MCF 10A (cell line): ENCODE data around the gene SHISA6. TPM values are rescaled to one million over a fixed set of nuclear protein-coding genes. Genes with fewer than 3 reads are reported as not detected.

Experiments used
- BruUV-seq: library from RNA; stranded (reverse); fragments of 400-500 nt; replicated peaks from 2 replicates; lab custom pipeline; 2021; lab: Mats Ljungman, UMichigan
- CTCF ChIA-PET: fragments of 300-600 bp; sonication (Branson Sonifier 250); formaldehyde crosslinking; extraction: SDS; loops from one replicate; lab custom pipeline; 2021; ENCODE audit warnings: antibody characterized with exemption, inconsistent platforms; lab: Yijun Ruan, JAX
- POLR2A ChIA-PET: fragments of 300-600, 350-650 bp; sonication (Branson Sonifier 250); formaldehyde crosslinking; extraction: SDS; loops from one replicate; lab custom pipeline; 2020; ENCODE audit warnings: antibody characterized with exemption, inconsistent platforms; lab: Yijun Ruan, JAX
- DNase-seq: peaks from one replicate; pipeline ENCODE4 v3.0.0-alpha.2; 2018; ENCODE audit not compliant: unreplicated experiment
- H3K27ac Mint-ChIP-seq: one replicate; pipeline ENCODE4 v1.8.0; 2022; ENCODE audit warnings: mild to moderate bottlenecking, low read depth, mixed read lengths; ENCODE audit not compliant: unreplicated experiment
- H3K27me3 Mint-ChIP-seq: one replicate; pipeline ENCODE4 v1.8.0; 2022; ENCODE audit warnings: mixed read lengths; ENCODE audit not compliant: insufficient read depth, unreplicated experiment
- H3K36me3 Mint-ChIP-seq: one replicate; pipeline ENCODE4 v1.8.0; 2022; ENCODE audit warnings: mild to moderate bottlenecking, moderate library complexity, mixed read lengths; ENCODE audit not compliant: insufficient read depth, unreplicated experiment
- H3K4me1 Mint-ChIP-seq: one replicate; pipeline ENCODE4 v1.8.0; 2022; ENCODE audit warnings: mixed read lengths; ENCODE audit not compliant: insufficient read depth, unreplicated experiment
- H3K4me3 Mint-ChIP-seq: one replicate; pipeline ENCODE4 v1.8.0; 2022; ENCODE audit warnings: mild to moderate bottlenecking, moderate library complexity, mixed read lengths; ENCODE audit not compliant: unreplicated experiment
- H3K9me3 Mint-ChIP-seq: one replicate; pipeline ENCODE4 v1.8.0; 2022; ENCODE audit warnings: mixed read lengths; ENCODE audit not compliant: unreplicated experiment
- intact Hi-C: fragments of 100-400 bp; cut with micrococcal nuclease; formaldehyde crosslinking; loops from 2 replicates; pipeline ENCODE4 v1.14.1; 2022
- total RNA-seq: library from RNA; stranded (reverse); gene quantifications from 2 replicates; pipeline ENCODE4 v1.2.3, GENCODE V29; 2022
- TF ChIP-seq, protein P1 (sequence below): fragments of 200-600 bp; IDR thresholded peaks from one replicate; pipeline ENCODE4 v1.8.0; 2022; ENCODE audit warnings: antibody characterized with exemption, mild to moderate bottlenecking; ENCODE audit not compliant: unreplicated experiment

Gene SHISA6
- total RNA-seq, 1 experiment from 2014 or later = not detected

DNA sequence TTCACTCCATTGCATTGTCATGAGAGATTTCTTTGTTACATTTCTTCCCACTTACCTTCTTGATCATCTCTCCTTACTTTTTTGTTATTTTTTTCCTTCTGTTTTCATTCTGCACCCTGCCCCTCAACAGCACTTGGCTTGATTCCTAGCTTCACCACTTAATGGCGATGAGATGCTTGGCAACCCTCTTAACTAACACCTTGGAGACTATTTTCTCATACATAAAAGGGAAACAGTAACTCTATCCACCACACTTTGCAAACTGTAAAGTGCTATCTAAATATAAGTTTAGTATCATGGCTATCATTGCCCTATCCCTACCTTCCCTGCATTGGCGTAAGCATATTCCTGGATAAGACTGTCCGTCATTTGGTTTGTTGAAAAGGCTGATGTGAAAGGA, 177.3 kb downstream of the SHISA6 start:
- H3K27ac Mint-ChIP-seq = no peak overlapping the region
- POLR2A ChIA-PET = no interaction called here
- no peaks in the 10 kb centered on the region for H3K4me1 Mint-ChIP-seq
- BruUV-seq = no TSS peak
- TF ChIP-seq, protein P1, sequence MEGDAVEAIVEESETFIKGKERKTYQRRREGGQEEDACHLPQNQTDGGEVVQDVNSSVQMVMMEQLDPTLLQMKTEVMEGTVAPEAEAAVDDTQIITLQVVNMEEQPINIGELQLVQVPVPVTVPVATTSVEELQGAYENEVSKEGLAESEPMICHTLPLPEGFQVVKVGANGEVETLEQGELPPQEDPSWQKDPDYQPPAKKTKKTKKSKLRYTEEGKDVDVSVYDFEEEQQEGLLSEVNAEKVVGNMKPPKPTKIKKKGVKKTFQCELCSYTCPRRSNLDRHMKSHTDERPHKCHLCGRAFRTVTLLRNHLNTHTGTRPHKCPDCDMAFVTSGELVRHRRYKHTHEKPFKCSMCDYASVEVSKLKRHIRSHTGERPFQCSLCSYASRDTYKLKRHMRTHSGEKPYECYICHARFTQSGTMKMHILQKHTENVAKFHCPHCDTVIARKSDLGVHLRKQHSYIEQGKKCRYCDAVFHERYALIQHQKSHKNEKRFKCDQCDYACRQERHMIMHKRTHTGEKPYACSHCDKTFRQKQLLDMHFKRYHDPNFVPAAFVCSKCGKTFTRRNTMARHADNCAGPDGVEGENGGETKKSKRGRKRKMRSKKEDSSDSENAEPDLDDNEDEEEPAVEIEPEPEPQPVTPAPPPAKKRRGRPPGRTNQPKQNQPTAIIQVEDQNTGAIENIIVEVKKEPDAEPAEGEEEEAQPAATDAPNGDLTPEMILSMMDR = no peak
- no peaks in the 10 kb centered on the region for H3K36me3 Mint-ChIP-seq
- H3K4me3 Mint-ChIP-seq = no peak overlapping the region
- peaks cover 4% of the 10 kb centered on the region for H3K9me3 Mint-ChIP-seq
- CTCF ChIA-PET = interaction anchor here (0.7 kb wide), 1 partner anchor 14 kb away, joined by 3 read pairs; no protein-coding TSS in a partner anchor
- no peak for DNase-seq
- no peaks in the 10 kb centered on the region for H3K27me3 Mint-ChIP-seq
- intact Hi-C loops = no loop called here

DNA sequence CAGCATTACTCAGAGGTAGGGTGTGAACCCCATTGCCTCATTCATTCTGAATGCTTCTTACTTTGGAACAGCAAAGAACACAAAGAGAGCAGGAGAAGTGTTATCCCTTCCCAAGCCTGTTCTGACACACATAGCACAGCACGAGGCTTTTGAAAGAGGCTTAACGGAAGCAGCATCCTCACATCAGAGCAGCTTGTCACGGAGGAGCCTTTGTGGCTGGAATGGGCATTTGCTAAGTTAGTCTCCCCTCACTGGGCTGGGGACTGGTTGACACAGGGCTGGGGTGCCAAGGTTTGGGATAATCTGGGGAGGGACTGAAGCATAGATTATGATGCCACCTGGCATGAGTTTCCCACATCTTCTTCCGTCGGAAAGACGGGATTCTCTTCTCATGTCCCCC, 189.7 kb downstream of the SHISA6 start:
- no peaks in the 10 kb centered on the region for H3K4me1 Mint-ChIP-seq

DNA sequence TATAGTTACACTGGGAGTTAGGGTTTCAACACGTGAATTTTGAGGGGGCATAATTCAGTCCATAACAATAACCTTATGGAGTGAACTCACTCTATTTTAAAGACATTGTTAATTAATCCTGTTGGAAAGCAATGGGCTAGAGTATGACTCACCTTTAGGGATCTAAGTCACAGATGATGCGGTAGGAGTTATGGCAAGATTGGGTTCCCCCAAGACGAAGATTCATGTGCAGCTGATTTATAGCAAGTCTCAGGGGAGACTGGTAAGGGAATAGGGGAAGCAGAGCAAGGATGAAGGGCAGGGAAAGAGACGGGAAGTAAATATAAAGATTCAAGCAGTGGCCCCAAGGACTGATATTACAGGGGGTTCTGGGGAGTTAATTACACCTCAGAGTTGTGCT, 197.7 kb downstream of the SHISA6 start:
- H3K4me3 Mint-ChIP-seq = no peak overlapping the region
- TF ChIP-seq, protein P1 = no peak
- ChIA-PET POLR2A (no interaction called here), CTCF (no interaction called here)
- H3K27ac Mint-ChIP-seq = no peak overlapping the region
- no peaks in the 10 kb centered on the region for H3K4me1 Mint-ChIP-seq
- DNase-seq = no peak
- intact Hi-C loops = no loop called here
- peaks cover 11% of the 10 kb centered on the region for H3K27me3 Mint-ChIP-seq
- H3K9me3 Mint-ChIP-seq = no peaks in the 10 kb centered on the region
- H3K36me3 Mint-ChIP-seq = no peaks in the 10 kb centered on the region
- BruUV-seq = no TSS peak

More for the DNA sequence above, 189.7 kb downstream of the SHISA6 start:
- Mint-ChIP-seq H3K27ac (no peak overlapping the region), H3K9me3 (no peaks in the 10 kb centered on the region), H3K36me3 (no peaks in the 10 kb centered on the region), H3K4me3 (no peak overlapping the region), H3K27me3 (no peaks in the 10 kb centered on the region)
- no peak for DNase-seq
- ChIA-PET CTCF (no interaction called here), POLR2A (no interaction called here)
- intact Hi-C loops = no loop called here
- TF ChIP-seq, protein P1 = no peak
- no TSS peak for BruUV-seq

DNA sequence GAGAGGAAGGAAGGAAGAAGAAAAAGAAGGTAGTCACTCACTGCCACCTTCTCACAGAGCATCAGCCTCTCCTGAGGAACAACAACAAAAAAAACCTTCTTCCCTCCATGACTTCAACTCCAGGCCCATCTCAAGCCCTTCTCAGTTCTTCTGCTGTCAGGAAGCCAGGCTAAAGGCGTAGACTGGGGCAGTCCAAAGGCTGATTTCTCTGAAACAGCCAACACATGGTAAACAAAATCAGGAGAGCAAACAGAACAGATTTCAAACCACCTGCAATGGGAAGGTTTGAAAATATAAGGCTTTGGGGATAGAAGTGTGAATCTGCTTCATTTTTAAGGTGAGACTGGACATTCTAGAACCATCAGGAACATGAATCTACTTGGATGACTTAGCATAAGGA, 200.0 kb downstream of the SHISA6 start:
- BruUV-seq = no TSS peak
- H3K36me3 Mint-ChIP-seq = peaks cover 6% of the 10 kb centered on the region
- no peak overlapping the region for H3K4me3 Mint-ChIP-seq
- no peak for DNase-seq
- intact Hi-C loops = no loop called here
- TF ChIP-seq, protein P1 = no peak
- H3K27ac Mint-ChIP-seq = no peak overlapping the region
- no peaks in the 10 kb centered on the region for H3K4me1 Mint-ChIP-seq
- H3K27me3 Mint-ChIP-seq = peaks cover 11% of the 10 kb centered on the region
- ChIA-PET CTCF (no interaction called here), POLR2A (no interaction called here)
- no peaks in the 10 kb centered on the region for H3K9me3 Mint-ChIP-seq
